OCI-LY1 (cell line): ENCODE measurements around the gene NT5DC1.

Source experiments
- H2AFZ ChIP-seq: fragments of 200-600 bp; sonication (generic), shearing (Covaris generic); 2 replicates; pipeline ENCODE4 v1.6.0; 2014; ENCODE audit warnings: antibody characterized with exemption, mild to moderate bottlenecking, low read length
- H3F3A ChIP-seq: fragments of 200-600 bp; sonication (generic), shearing (Covaris generic); 2 replicates; pipeline ENCODE4 v1.6.0; 2014; ENCODE audit warnings: mild to moderate bottlenecking, antibody characterized with exemption, low read length, moderate library complexity; ENCODE audit not compliant: insufficient read depth
- H3K27ac ChIP-seq: fragments of 200-600 bp; sonication (generic); 2 replicates; pipeline ENCODE4 v1.5.1; 2014; ENCODE audit warnings: low read length, mixed run types, mild to moderate bottlenecking, low read depth; ENCODE audit not compliant: poor library complexity, severe bottlenecking
- H3K27me3 ChIP-seq: fragments of 200-600 bp; sonication (generic); 2 replicates; pipeline ENCODE4 v1.6.0; 2014; ENCODE audit warnings: antibody characterized with exemption, mild to moderate bottlenecking, low read length, moderate library complexity; ENCODE audit not compliant: insufficient read depth
- H3K36me3 ChIP-seq: fragments of 200-600 bp; sonication (generic); 2 replicates; pipeline ENCODE4 v1.6.1; 2014; ENCODE audit warnings: mild to moderate bottlenecking, antibody characterized with exemption, low read length, moderate library complexity, mixed read lengths; ENCODE audit not compliant: insufficient read depth
- H3K4me1 ChIP-seq: fragments of 200-600 bp; sonication (generic); 2 replicates; pipeline ENCODE4 v1.5.1; 2014; ENCODE audit warnings: mild to moderate bottlenecking, low read length, moderate library complexity; ENCODE audit not compliant: insufficient read depth, severe bottlenecking
- H3K4me2 ChIP-seq: fragments of 200-600 bp; sonication (generic), shearing (Covaris generic); 2 replicates; pipeline ENCODE4 v1.6.1; 2014; ENCODE audit warnings: low read length
- H3K4me3 ChIP-seq: fragments of 200-600 bp; sonication (generic); 2 replicates; pipeline ENCODE4 v1.5.1; 2014; ENCODE audit warnings: low read length, low read depth, mild to moderate bottlenecking, mixed read lengths; ENCODE audit not compliant: poor library complexity, severe bottlenecking
- H3K79me2 ChIP-seq: fragments of 200-600 bp; shearing (Covaris generic); 2 replicates; pipeline ENCODE4 v1.6.1; 2016; ENCODE audit warnings: mixed run types, low read length, mixed read lengths; ENCODE audit not compliant: insufficient read depth
- H3K9ac ChIP-seq: fragments of 200-600 bp; sonication (generic), shearing (Covaris generic); 2 replicates; pipeline ENCODE4 v1.6.1; 2014; ENCODE audit warnings: mild to moderate bottlenecking, low read length, mixed read lengths
- H3K9me2 ChIP-seq: fragments of 200-600 bp; sonication (generic), shearing (Covaris generic); 2 replicates; pipeline ENCODE4 v1.6.1; 2014; ENCODE audit warnings: low read depth, mild to moderate bottlenecking, low read length, mixed read lengths
- H3K9me3 ChIP-seq: fragments of 200-600 bp; shearing (Covaris generic); 2 replicates; pipeline ENCODE4 v1.6.1; 2014; ENCODE audit warnings: low read length, mixed read lengths
- H4K20me1 ChIP-seq: fragments of 200-600 bp; sonication (generic), shearing (Covaris generic); 2 replicates; pipeline ENCODE4 v1.6.0; 2016; ENCODE audit warnings: mild to moderate bottlenecking, low read length; ENCODE audit not compliant: insufficient read depth
- EZH2 ChIP-seq: fragments of 200-600 bp; sonication (generic), shearing (Covaris generic); IDR thresholded peaks from 2 replicates; pipeline ENCODE4 v1.8.0; 2017; ENCODE audit warnings: borderline replicate concordance, mixed run types, mild to moderate bottlenecking, antibody characterized with exemption, low read length, moderate library complexity, mixed read lengths
- TF ChIP-seq, protein P1 (sequence below): fragments of 200-600 bp; sonication (generic), shearing (Covaris generic); IDR thresholded peaks from 2 replicates; pipeline ENCODE4 v1.5.1; 2017; ENCODE audit warnings: mild to moderate bottlenecking, antibody characterized with exemption, low read length, moderate library complexity, mixed read lengths

Gene NT5DC1

DNA sequence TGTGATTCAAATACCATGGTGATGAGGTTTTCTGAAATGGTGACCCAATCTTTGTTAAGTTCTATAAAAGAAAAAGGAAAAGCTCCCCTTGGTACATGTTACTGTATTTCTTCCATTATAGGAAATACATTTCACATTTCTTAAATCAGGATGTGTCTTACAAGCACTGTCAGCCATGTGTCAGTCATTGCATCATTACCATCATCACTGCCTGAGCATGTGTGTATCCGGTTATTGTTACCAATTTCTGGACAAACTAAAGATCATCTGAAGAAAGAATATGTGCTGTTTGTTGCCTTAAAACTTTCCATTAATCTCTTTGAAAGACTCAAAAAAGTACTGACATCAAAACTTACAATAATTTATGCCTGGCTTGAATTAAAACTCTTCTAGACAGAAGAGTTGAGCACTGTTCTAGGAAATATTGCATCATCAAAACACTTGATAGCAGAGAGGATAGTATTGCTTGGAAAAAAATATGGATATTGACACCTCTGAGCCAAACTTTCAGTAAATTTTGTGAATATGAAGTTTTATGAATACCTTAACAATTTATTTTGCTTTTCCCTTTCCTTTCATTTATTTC, 186.2 kb downstream of the NT5DC1 start:
- H3K27me3 ChIP-seq = no peaks in the 10 kb centered on the region
- no peaks in the 10 kb centered on the region for H4K20me1 ChIP-seq
- no peaks in the 10 kb centered on the region for H3K79me2 ChIP-seq
- H3K9me3 ChIP-seq = no peaks in the 10 kb centered on the region
- H3K27ac ChIP-seq = no peak overlapping the region
- no peak overlapping the region for H2AFZ ChIP-seq
- TF ChIP-seq, protein P1, sequence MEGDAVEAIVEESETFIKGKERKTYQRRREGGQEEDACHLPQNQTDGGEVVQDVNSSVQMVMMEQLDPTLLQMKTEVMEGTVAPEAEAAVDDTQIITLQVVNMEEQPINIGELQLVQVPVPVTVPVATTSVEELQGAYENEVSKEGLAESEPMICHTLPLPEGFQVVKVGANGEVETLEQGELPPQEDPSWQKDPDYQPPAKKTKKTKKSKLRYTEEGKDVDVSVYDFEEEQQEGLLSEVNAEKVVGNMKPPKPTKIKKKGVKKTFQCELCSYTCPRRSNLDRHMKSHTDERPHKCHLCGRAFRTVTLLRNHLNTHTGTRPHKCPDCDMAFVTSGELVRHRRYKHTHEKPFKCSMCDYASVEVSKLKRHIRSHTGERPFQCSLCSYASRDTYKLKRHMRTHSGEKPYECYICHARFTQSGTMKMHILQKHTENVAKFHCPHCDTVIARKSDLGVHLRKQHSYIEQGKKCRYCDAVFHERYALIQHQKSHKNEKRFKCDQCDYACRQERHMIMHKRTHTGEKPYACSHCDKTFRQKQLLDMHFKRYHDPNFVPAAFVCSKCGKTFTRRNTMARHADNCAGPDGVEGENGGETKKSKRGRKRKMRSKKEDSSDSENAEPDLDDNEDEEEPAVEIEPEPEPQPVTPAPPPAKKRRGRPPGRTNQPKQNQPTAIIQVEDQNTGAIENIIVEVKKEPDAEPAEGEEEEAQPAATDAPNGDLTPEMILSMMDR = no peak
- TF ChIP-seq EZH2 = no peak
- no peaks in the 10 kb centered on the region for H3K36me3 ChIP-seq
- no peaks in the 10 kb centered on the region for H3K4me1 ChIP-seq
- no peak overlapping the region for H3K9ac ChIP-seq
- no peaks in the 10 kb centered on the region for H3K9me2 ChIP-seq
- H3K4me3 ChIP-seq = no peak overlapping the region
- no peaks in the 10 kb centered on the region for H3F3A ChIP-seq
- H3K4me2 ChIP-seq = no peak overlapping the region

DNA sequence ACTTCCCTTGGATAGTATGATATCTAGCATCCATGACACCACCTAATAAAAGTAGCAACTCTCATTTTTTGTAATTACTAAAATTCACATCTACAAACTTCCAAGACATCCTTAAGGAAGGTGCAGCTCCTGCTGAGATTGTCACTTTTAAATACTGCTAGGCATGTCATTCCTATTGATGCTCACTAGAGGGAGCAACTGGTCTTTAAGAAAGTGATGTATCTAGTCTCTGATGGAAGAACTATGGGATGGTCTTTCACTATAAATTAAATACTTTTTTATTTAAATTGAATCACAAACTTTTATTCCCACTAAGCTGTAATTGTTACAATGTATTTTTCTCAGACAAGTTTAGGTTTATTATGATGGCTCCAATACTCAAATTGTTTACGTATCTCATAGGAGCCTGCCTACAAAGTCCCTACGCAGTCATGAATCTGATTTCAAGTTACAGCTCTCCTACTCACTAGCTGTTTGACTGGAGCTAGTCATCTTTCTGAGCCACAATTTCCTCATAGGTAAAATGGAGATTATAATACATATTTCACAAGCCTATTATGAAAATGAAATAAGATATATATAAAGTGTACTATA, 187.1 kb downstream of the NT5DC1 start:
- no peaks in the 10 kb centered on the region for H3K4me1 ChIP-seq
- no peak overlapping the region for H2AFZ ChIP-seq
- no peaks in the 10 kb centered on the region for H3K27me3 ChIP-seq
- H3K27ac ChIP-seq = no peak overlapping the region
- no peaks in the 10 kb centered on the region for H3K9me2 ChIP-seq
- H3K36me3 ChIP-seq = no peaks in the 10 kb centered on the region
- H3K4me3 ChIP-seq = no peak overlapping the region
- no peaks in the 10 kb centered on the region for H3K79me2 ChIP-seq
- H3K9me3 ChIP-seq = no peaks in the 10 kb centered on the region
- no peaks in the 10 kb centered on the region for H4K20me1 ChIP-seq
- H3K9ac ChIP-seq = no peak overlapping the region
- no peak overlapping the region for H3K4me2 ChIP-seq
- H3F3A ChIP-seq = no peaks in the 10 kb centered on the region
- TF ChIP-seq, protein P1 = peak; percentile 76
- no peak for TF ChIP-seq EZH2

DNA sequence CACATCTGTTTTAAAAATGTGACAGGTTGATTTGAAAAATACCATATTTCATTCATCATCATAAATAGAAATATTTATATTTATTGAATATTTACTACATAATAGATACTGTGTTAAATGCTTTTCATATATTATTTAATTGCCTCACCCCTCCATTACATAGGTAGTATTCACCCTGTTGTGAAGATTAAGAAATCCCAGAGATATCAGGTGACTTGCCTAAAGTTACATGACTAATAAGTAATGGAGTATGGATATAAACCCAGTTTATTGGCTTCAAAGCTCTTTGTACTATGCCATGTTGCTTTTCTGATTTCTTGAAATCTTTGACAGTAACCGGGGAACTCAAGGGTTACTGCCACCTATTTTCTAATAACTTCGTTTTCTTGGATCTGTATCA, 189.2 kb downstream of the NT5DC1 start:
- H3K79me2 ChIP-seq = no peaks in the 10 kb centered on the region
- no peaks in the 10 kb centered on the region for H3K9me2 ChIP-seq
- H4K20me1 ChIP-seq = no peaks in the 10 kb centered on the region
- TF ChIP-seq, protein P1 = no peak
- no peak for TF ChIP-seq EZH2
- no peaks in the 10 kb centered on the region for H3F3A ChIP-seq
- no peaks in the 10 kb centered on the region for H3K36me3 ChIP-seq
- H3K27ac ChIP-seq = no peak overlapping the region
- no peak overlapping the region for H2AFZ ChIP-seq
- H3K9me3 ChIP-seq = no peaks in the 10 kb centered on the region
- no peak overlapping the region for H3K4me2 ChIP-seq
- H3K27me3 ChIP-seq = no peaks in the 10 kb centered on the region
- no peaks in the 10 kb centered on the region for H3K4me1 ChIP-seq
- no peak overlapping the region for H3K9ac ChIP-seq
- H3K4me3 ChIP-seq = no peak overlapping the region
